ENCODE data around the gene DGLUCY. TPM values are rescaled to one million over a fixed set of nuclear protein-coding genes. Genes with fewer than 3 reads are reported as not detected.

The DGLUCY gene
- polyA plus RNA-seq, 3 donors, result 54.9 to 88.4 (median 66.0) TPM

- no peak overlapping the region for H3K27ac ChIP-seq (ENCODE audit: low read depth in 1 of 2, low read length in 2 of 2)
- Mint-ChIP-seq H3K4me3 (no peak overlapping the region), H3K4me1 (peaks cover 2% of the 10 kb centered on the region), H3K9me3 (no peaks in the 10 kb centered on the region), H3K36me3 (no peaks in the 10 kb centered on the region), H3K27ac (no peak overlapping the region), H3K27me3 (ENCODE audit: low read depth in 3 of 3) (peaks cover 0 to 5% (median 2%) of the 10 kb centered on the region in 3 donors)
- no peaks in the 10 kb centered on the region for H3K4me1 ChIP-seq (ENCODE audit: control insufficient read depth in 1 of 2, insufficient read depth in 2 of 2, low read length in 2 of 2)
- H3K9me3 ChIP-seq (replicated peaks in 1 of 2; ENCODE audit: control insufficient read depth in 1 of 2, insufficient read depth in 1 of 2, low read length in 2 of 2), result no peaks in the 10 kb centered on the region
- H3K9ac ChIP-seq (ENCODE audit: insufficient read depth, low read length, poor library complexity, severe bottlenecking), result no peak overlapping the region
- no peaks in the 10 kb centered on the region for H3K36me3 ChIP-seq (replicated peaks in 1 of 2; ENCODE audit: control insufficient read depth in 1 of 2, insufficient read depth in 2 of 2, low read length in 2 of 2)
- H3K4me2 ChIP-seq (replicated peaks; ENCODE audit: extremely low read depth, low read length, poor library complexity, severe bottlenecking), result no peak overlapping the region
- DNase-seq, result no peak
- H4K20me1 ChIP-seq (ENCODE audit: insufficient read depth, low read length), result no peaks in the 10 kb centered on the region
- no peaks in the 10 kb centered on the region for H3K27me3 ChIP-seq (ENCODE audit: control insufficient read depth in 2 of 2, insufficient read depth in 2 of 2, low read length in 2 of 2)
- intact Hi-C loops (cut with micrococcal nuclease), result no loop called here
- H3K79me2 ChIP-seq (ENCODE audit: insufficient read depth, low read length), result no peaks in the 10 kb centered on the region
- 96% methylated on average over 8 of the region's 8 CpGs for WGBS (ENCODE audit: insufficient coverage)
- TF ChIP-seq CTCF (IDR thresholded peaks at IDR 0.05), result no peak
- no peak overlapping the region for H2AFZ ChIP-seq (ENCODE audit: insufficient read depth, low read depth, low read length, poor library complexity, severe bottlenecking)
- H3K4me3 ChIP-seq (replicated peaks in 1 of 3; ENCODE audit: low read depth in 2 of 3, low read length in 3 of 3), result no peak overlapping the region
Measured at GRCh38 chr14:91103116-91103515, 10.8 kb upstream of the DGLUCY start.

DNA sequence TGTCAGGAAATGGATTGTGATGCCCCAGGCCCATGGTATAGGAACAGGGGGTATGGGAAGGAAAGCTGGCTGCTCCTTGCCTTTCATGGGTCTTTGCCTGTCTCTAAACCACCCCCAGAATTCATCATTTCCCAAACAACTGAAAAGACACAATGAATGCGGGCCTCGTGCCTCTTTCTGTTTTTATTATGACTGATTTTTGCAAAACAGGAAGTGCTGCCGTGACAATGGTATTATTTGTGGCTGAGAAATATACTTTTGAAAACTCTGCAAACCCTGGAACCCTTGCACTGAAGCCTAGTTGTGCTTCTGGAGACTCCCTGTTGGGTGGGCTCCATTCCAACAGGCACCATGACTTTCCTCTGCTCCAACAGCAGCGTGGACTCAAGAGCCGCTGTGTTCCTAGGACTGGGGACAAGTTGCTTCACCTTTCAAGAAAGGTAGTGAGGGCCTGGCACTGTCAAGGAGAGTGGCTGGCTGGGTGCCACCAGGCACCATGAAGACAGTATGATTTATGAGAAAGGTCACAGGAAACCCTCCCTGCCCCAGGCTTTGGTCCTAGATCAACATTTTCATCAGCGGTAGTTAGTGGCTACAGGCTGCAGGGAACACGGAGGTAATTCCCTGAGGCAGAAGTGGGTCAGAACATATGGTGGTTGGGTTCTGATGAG is 4.8 kb upstream of the DGLUCY start:
- H4K20me1 ChIP-seq (ENCODE audit: insufficient read depth, low read length), result no peaks in the 10 kb centered on the region
- no peaks in the 10 kb centered on the region for H3K36me3 ChIP-seq (replicated peaks in 1 of 2; ENCODE audit: control insufficient read depth in 1 of 2, insufficient read depth in 2 of 2, low read length in 2 of 2)
- H3K4me3 ChIP-seq (replicated peaks in 1 of 3; ENCODE audit: low read depth in 2 of 3, low read length in 3 of 3), result peak overlapping the region in 1 of 3 experiments; percentile 43
- H3K9ac ChIP-seq (ENCODE audit: insufficient read depth, low read length, poor library complexity, severe bottlenecking), result peak overlapping the region; percentile 37
- H3K4me1 Mint-ChIP-seq, result peaks cover 32% of the 10 kb centered on the region
- H3K79me2 ChIP-seq (ENCODE audit: insufficient read depth, low read length), result peaks cover 10% of the 10 kb centered on the region
- intact Hi-C loops (cut with micrococcal nuclease), result no loop called here
- no peaks in the 10 kb centered on the region for H3K9me3 Mint-ChIP-seq
- no peaks in the 10 kb centered on the region for H3K9me3 ChIP-seq (replicated peaks in 1 of 2; ENCODE audit: control insufficient read depth in 1 of 2, insufficient read depth in 1 of 2, low read length in 2 of 2)
- H3K27me3 Mint-ChIP-seq (ENCODE audit: low read depth in 3 of 3), result peaks cover 0 to 2% (median 0%) of the 10 kb centered on the region in 3 donors
- TF ChIP-seq CTCF (IDR thresholded peaks at IDR 0.05), result no peak
- peak overlapping the region; percentile 49 for H3K4me2 ChIP-seq (replicated peaks; ENCODE audit: extremely low read depth, low read length, poor library complexity, severe bottlenecking)
- peak overlapping the region; percentile 12 to 78 for H3K27ac ChIP-seq (ENCODE audit: low read depth in 1 of 2, low read length in 2 of 2)
- H3K4me3 Mint-ChIP-seq, result peak overlapping the region; percentile 39 to 55
- DNase-seq, result peak; percentile 37 to 56 (median 40)
- peak overlapping the region; percentile 69 to 87 (median 83) for H3K27ac Mint-ChIP-seq
- peaks cover 29 to 32% of the 10 kb centered on the region in 2 donors for H3K4me1 ChIP-seq (ENCODE audit: control insufficient read depth in 1 of 2, insufficient read depth in 2 of 2, low read length in 2 of 2)
- no peaks in the 10 kb centered on the region for H3K27me3 ChIP-seq (ENCODE audit: control insufficient read depth in 2 of 2, insufficient read depth in 2 of 2, low read length in 2 of 2)
- WGBS (ENCODE audit: insufficient coverage), result 93% methylated on average over 2 of the region's 7 CpGs
- H2AFZ ChIP-seq (ENCODE audit: insufficient read depth, low read depth, low read length, poor library complexity, severe bottlenecking), result peak overlapping the region; percentile 66
- H3K36me3 Mint-ChIP-seq, result peaks cover 0 to 2% of the 10 kb centered on the region in 2 donors
